ENCODE measurements around the gene DNAI4. TPM values are rescaled to one million over a fixed set of nuclear protein-coding genes. Genes with fewer than 3 reads are reported as not detected.

Gene DNAI4
- polyA plus RNA-seq, 1 donor, result 4.3 TPM

GRCh38 chr1:66764994-66765578, 159.6 kb downstream of the DNAI4 start:
- no peak for DNase-seq (ENCODE audit: low read depth)

Other genes with a start within 250 kb of the DNAI4 start
- gene DYNLT5, start 172.4 kb downstream of the DNAI4 start, polyA plus RNA-seq (ENCODE audit: insufficient read length), result 5.2 TPM
- not detected for gene INSL5, start 123.6 kb downstream of the DNAI4 start, polyA plus RNA-seq (ENCODE audit: insufficient read length)
- 22.8 TPM for gene MIER1, start 134 bp upstream of the DNAI4 start, polyA plus RNA-seq (ENCODE audit: insufficient read length)
- gene SLC35D1, start 129.3 kb upstream of the DNAI4 start, polyA plus RNA-seq (ENCODE audit: insufficient read length), result 6.7 TPM
- gene C1orf141, start 210.1 kb upstream of the DNAI4 start, polyA plus RNA-seq (ENCODE audit: insufficient read length), result not detected
- gene IL23R, start 241.6 kb upstream of the DNAI4 start, polyA plus RNA-seq (ENCODE audit: insufficient read length), result not detected